Superior temporal gyrus (tissue), 1 donor: ENCODE measurements around the gene CENPE.

Experiments
- DNase-seq: peaks from one replicate; pipeline ENCODE4 v3.0.0-alpha.2; 2016; ENCODE audit errors: extremely low spot score

Gene CENPE

DNA sequence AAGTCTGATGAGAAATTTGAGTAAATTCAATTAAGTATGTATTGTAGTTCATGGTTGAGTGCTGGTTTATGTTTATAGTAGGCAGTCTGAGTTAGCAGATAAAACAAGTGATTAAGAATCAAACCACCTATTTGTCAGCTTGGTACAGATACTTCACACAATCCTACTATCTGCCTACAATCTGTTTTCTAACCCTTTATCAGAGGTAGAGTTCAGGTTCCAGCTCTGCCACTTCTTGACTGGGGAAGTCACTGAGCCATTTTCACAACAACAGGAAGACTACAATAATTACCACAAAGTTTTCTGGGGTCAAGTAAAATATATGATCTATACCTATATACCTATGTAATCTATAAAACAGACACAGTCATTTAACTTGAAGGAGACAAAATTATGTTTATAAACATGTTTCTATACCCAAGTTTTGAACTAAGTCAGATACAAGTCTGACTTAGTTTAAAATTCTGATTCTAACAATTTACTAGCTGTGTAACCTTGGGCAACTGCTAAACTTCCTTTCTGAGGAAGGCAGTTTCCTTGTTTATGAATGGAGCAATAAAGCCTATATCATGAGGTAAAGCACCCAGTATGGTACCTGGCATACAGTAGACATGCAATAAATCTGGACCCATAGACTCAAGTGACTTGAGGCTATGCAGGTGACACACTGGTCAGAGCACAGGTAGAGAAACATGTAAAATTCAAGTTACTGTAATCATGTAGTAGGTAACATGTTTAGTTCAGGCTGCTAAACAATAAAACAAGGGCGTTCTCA lies 61.3 kb downstream of the CENPE start:
- no peak for DNase-seq

DNA sequence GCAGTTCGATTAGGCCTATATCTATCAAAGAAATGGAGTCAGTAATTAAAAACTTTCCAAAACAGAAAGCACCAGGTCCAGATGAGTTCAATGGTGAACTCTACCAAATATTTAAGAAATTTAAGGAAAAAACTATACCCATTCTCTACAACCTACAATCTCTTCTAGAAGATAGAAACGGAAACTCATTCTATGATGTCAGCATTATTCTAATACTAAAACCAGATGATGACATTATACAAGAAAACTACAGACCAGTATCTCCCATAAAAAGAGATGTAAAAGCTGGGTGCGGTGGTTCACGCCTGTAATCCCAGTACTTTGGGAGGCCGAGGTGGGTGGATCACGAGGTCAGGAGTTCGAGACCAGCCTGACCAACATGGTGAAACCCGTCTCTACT lies 69.0 kb downstream of the CENPE start:
- no peak for DNase-seq

DNA sequence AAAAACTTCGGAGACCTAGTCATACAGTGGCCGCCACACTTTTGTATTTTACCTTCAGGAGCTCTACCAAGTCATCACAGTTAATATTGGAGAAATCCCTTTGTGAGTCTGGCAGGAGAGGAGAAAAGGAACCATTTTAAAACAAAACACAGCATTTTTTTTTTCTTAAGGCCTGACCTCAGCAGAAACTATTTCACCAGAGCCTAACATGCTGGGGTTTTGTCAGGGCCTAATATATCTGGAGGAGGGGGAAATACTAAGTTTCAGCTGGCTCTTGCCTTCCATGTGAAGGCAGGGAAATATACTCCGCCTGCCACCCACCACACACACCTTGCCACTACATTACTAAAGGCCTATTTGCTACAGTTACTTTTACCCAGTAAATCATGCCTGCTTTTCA lies 72.0 kb downstream of the CENPE start:
- no peak for DNase-seq

DNA sequence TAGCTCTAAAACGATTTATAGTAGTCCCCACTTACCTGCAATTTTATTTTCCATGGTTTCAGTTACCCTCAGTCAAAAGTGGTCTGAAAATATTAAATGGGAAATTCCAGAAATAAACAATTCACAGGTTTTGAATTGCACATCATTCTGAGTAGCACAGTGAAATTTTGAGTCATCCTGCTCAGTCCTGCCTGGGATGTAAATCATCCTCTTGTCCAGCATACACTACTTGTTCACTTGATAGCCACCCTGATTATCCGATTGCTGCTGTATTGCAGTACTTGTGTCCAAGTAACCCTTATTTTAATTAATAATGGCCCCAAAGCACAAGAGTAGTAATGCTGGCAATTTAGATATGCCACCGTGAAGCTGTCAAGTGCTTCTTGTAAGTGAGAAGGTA lies 75.0 kb downstream of the CENPE start:
- DNase-seq, result no peak

DNA sequence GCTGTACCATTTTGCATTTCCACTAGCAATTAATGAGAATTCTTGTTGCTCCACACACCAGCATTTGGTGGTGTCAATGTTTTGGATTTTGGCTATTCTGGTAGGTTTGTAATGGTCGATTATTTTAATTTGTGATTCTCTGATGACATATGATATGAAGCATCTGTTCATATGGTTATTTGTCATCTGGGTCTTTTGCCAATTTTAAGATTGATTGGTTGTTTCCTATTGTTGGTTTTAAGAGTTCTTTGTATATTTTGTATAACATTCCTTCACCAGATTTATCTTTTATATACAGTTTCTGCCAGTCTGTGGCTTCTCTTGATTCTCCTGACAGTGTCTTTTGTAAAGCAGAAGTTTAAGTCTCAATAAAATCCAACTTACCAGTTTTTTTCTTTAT lies 80.0 kb downstream of the CENPE start:
- DNase-seq, result no peak

DNA sequence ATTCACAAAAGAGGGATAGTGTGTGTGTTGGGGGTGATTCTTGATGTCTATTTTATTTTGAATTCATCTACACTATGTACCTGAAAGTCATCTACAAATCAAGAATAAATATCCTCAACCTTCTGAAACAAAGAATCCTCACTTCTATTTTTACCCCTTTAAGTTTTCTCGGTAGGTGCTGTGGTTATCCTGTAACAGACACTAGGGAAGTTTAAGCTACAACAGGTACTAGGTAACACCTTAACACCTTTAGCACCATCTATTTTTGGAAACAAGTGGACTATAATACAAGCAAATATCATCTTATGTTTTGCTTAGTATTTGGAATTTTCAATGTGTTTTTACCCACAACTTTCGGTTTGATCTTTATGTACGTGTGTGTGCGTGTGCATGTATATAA lies 86.5 kb downstream of the CENPE start:
- DNase-seq, result no peak

DNA sequence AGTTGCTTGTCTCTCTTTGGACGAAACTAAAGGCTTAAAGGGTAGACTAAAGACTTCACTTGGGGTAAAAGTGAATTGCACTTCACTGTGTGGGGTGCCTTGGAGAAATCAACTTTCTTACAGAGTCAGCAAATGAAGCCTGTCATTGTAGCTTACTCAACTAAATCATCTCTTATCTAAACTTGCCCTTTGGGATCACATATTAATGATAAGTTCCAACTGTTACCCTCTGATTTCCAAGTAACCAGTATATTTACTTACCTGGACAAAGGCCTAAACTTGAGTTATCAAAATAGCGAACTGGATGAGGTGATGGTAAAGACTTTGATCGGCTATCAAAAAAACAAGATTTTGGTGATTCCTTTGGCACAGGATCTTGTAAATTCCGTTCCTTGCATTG lies 89.6 kb downstream of the CENPE start:
- DNase-seq, result no peak

DNA sequence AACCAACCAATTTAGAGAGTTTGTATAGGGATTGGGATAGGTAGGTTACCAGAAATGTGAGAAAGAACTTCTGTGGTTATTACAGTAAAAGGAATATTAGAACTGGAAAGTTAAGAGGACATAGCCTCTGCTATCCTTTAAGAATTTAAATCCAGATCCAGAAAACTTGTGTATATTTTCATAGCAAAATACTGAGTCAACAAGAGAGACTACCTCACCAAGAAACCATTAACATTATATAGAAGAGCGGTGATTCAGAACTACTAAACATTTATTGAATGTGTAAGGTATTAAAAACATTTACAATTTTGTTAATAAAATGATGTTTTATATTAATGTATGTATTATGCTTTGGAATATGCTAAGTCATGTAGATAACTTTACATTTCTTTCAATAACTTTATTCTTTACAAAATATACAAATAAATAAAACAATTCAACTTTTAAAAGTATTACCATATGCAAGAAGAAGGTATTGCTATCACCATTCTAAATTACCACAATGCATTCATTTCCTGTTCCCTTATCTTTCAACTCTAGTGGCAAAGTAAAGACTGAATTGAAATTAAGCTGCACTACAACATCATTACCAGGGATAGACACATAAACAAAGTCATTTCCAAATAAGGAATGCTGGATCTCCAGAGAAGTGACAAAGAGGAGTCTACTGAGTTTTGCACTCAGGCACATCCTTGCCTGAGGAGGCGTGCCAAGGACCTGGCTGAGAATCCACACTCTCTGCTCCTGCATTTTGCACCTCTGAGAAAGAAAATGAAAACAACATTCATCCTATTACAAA lies 92.4 kb downstream of the CENPE start:
- DNase-seq, result no peak

DNA sequence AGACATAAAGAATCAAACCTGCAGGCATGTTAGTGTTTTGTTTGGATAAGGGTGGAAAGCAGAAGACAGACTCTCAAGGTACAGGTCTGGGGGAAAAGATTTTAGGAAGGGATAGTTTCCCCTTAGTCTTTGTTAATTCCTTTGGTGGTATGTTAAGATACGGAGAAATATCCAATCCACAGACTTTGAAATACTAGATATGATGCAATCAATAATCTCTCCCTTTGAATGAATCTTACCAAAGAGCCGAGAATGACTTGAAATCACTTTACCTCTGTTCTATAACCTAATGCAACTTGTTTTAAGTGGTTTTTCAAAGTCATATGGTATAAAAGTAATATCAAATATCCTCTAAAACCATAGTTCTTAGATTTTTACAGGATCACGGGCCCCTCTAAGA lies 93.3 kb downstream of the CENPE start:
- DNase-seq, result no peak

DNA sequence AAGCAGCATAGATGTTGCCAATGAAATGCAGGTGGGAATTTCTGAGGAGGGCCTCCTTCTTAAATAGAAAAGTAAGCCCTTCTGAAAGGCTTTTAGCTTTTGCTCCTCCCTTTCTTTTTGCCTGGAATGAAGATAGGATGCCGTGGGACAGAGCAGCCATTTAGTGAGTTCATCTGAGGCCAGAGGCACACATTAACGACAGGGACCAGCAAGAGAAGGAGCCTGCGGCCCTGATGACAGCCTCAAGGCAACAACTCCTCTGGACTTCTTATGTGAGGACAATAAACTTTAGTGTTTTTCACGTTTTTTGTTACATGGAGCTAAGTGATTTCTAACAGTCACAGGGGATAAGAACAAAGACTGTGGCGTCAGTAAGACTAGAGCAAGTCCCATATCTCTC lies 97.5 kb downstream of the CENPE start:
- no peak for DNase-seq

DNA sequence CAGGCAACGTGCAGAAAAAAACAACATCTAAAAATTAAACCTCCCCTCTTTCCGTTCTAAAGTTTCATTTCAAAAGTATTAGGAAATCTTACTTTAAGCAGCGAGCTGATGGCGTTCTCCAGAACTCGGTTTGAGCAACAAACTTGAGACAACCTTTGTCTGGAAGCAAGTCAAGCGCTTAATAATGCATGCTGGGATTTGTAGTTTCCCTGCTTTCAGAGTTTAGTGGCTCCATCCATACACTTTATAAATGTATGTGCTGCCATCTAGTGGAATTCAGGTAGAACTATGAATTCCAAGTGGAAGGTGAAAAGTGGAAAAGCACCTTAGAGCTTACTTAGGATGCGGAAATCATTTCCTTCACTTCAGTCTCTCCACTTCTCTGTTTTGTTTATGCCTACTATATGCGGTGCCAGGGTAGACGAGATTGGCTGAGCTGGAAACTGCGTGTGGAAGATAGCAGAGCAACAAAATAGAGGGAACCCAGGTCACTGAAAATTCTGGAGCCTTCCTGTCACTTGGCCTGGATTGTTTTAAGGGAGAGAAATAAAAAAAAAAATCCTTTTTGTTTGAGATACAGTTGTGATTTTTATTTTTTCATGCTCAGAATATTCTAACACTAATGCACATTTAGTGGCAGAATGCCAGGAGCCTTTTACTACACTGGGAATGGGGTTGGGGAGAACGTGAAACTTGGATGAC lies 98.3 kb downstream of the CENPE start, which contains the start of gene BDH2:
Gene BDH2 (minus strand): TSS at position 144 of the 702 bp plus-strand sequence. CDS start 3,580 bp downstream, outside the sequence.
- DNase-seq, result peak; percentile 96

DNA sequence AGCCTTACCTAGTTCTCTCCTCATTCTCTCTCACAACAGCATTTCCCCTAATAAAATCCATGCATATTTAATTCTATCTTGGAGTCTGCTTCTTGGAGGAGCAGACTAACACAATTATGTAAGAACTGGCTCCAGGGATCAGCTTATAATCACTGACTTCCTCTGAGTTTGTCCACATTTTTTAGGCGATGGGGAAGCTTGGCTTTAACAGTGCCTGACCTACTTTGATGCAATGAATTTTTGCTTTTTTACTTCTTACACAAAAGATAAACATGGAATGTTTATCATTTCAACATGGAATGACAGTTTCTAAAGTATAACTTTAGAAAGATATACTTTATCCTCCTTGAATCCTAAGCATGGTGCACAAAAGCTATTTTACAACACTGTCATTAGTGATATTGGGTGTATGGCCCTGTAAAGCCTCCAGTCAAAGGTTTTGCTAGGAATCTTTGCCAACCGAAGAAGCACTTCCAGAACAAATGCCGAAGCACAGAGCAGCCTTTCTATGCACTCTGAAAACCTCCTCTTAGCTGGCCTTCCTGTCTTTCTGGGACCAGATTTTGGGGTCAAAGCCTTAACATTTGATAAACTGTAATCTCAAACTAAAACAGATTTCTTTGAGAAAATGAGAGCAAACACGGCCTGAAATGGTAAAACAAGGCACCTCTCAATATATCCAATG lies 99.2 kb downstream of the CENPE start:
- DNase-seq, result peak; percentile 61

DNA sequence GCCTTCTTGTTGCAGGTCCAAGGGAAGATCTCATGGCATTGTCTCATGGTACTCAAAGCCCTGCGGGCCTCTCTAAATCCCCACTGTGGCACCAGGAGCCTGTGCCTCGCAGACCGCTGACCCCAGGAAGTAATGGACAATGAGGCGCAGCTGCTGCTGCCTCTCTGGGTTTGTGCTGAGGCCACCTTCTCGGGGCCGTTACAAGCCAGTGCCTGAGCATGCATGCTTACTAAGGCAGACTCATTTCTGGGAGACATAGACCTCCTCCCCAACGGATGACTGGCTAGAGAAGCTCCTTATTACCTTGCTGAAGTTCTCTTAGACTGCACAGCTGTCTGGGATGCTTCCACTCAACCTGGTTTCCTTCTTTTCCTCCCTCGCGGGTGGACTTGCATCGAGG lies 99.8 kb downstream of the CENPE start:
- no peak for DNase-seq

DNA sequence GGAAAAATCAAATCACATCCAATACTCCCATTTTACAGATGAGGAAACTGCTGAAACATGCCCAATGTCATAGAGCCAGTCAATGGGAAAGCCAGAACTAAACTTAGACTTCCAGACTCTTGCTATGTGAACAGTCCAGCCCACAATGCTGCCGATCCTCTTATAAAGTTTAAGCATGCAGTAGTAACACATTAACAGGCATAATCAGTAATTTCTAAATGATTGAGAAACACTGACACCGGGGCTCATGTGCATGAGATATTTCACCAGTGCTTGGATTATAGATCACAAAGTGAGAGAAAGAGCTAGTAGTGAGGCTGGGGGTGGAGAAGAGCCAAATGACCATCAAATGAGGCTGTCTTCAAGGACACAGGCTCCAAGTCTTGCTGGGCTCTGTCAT lies 101.0 kb downstream of the CENPE start:
- DNase-seq, result no peak

DNA sequence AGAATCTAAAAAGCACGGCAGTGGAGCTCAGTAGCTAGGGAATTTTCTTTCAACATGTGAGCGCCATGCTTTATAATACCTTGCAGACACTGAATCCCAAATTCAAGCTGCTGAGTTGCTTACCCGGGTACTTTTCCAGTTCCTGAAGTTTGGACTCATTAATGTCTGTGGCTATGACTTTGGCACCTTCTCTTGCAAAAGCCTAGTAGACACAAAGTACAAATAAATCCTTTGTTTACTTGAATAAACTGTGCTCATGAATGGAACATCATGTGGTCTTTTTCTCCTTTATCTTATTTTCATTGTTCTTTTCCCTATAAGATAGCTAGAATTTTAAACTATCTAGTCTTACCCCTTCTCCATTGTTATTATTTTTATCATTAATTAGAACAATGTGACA lies 103.1 kb downstream of the CENPE start:
- peak; percentile 80 for DNase-seq

DNA sequence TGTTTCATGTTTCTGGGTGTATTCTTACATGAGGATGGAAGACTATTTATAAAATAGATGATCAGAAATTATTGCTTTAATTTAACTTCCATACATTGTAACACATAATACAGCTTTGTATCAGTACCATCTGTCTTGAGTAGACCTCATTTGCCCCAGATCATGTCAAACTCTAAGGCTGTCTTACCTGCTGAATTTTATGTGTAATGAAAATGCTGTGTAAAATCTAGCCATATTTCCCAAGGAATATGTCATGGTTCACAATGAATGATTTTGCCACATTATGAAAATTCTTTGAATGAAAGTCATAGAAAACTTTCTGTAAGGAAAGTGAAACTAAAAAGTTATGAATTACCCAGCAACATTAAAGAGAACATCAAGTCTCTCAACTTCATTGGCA lies 105.9 kb downstream of the CENPE start:
- DNase-seq, result peak; percentile 31

DNA sequence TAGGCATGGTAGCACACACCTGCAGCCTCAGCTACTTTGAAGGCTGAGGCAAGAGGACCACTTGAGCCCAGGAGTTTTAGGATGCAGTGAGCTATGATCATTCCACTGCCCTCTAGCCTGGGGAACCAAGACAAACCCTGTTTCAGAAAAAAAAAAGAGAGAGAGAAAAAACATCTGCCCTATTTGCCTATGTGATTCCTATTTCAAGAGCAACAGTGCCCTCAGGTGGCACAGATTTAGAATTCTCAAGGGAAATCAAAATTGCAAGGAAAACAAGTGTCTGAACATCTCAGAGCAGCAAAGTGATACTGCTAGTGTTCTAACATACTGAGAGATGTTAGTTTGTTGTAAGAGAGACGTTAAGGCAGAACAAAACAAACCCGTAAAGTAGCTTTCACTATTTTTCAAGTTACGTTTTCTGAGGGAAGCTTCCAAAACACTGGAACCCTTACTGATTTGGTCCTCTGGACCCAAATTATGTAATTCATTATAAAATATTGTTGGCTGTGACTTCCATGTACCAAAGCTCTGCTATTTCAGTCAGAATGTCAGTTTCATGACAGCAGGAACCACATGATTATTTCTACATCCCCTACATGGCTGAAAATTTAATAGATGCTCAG lies 106.4 kb downstream of the CENPE start:
- peak; percentile 93 for DNase-seq

DNA sequence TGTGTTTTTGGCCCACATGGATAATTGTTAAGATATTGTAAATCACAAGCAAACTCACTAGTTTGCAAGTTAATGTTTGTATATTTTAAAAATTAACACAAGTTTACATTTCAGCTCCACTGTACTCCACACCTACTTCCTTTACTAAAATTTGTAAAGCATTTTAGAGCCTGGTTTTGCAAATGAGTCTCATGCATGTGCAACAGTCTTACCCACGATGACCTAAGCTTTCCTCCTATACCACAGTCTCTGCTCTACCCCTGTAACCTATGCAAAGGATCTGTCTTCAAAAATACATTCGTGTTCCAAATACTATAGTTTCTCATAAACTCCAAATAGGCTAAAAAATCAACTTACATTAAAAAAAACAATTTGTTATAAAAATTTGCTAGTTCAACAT lies 108.7 kb downstream of the CENPE start:
- no peak for DNase-seq

DNA sequence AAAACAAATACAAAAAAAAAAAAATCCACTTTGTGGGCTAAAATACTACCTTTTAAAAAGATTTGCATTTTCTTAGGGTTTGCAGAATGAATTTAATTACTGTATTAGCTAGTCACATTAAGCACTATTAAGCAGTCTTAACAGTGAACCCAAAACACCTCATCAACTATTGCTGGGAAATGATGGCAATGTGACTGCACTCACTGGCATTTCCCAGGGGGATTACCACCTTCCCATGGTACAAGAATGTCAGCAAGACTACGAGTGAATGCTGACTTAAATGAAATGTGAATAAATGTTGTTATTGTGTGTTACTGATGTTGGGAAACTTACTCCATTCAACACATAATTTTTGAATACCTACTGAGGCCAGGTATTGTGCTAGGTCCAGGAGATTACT lies 111.6 kb downstream of the CENPE start:
- no peak for DNase-seq

DNA sequence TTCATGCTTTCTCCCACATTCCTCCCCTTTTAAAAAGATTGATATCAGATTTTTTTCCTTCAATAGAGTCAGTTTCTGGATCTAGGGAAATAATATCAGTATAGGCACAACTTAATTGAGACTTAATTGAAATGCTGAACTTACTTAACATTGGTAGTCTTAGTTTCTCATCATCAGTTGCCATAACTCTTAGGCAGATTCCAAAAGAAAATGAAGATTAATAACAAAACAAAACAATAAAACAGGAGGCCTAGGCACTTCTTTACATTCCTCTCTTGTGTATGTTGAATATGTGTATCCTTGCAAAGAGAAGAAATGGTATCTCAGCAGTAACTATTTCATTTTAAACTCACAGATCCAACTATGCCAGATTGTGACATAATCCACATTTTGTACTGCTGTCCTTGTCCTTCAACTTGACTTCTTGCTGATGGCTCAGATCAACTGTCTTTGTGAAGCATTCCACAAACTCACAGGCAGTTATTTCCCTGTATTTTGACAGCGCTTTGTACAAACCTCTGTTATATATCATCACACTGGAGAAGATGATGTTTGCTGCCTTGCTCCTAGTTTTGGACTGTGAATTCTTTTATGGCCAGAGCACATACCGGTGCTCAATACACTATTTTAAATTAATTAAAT lies 112.5 kb downstream of the CENPE start:
- DNase-seq, result no peak

DNA sequence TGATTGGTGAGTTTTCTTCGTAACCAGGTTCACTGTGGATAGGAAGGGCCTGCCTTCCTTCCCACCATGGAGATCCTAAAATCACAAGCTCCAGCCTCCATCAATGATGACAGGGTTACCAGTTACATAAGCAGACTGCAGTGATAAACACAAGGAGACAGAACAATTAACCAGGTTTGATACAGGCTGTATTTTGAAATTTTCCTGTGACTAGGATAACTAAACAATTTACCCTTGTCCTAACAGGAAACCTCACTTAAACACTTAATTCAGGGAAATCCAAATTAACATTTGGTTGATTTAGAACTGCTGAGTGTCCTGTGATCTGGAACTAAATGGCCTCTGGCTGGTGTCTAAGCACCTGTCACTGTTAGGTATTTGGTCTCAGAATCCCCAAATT lies 118.5 kb downstream of the CENPE start:
- DNase-seq, result no peak
